ENCODE data around the gene PLA2G4C. TPM values are rescaled to one million over a fixed set of nuclear protein-coding genes. Genes with fewer than 3 reads are reported as not detected.
"Not testable (repeated sequence)": the region's sequence is repeated elsewhere in the genome, so short reads cannot be mapped to it uniquely, and the experiment has no call there.

PLA2G4C gene
- total RNA-seq, 1 donor = 1.9 TPM

DNA sequence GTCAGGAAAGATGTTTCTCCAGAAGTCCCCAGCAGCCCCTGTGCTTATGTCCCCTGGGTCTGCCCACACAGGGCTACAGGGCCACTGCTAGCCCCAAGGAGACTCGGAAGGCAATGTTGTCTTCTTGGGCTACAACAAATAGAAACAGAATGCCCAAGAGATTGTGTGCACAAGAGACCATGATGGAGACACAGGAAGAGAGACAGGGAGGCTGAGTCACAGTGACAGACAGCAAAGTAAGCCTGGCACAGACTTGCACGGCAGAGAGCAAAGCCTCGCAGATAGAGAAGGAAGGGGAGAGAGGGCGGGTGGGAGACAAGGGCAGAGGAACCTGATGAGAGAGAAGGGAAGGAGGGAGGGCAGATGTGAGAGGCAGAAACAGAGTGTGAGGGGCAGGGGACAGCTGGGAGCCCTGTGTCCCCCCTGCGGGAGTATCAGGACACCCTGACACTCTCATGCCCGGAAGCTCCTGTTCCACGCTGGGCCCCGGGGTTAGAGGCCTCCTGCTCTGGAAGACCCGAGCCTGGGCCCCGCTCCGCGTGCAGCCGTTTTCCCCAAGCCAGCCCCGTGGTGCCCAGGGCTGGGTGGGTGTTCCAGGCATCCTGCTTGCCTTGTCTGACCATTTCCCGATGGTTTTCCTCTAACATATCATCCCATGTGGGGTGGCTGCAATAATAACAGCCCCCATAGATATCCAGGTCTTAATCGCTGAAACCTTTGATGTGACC is 2.7 kb upstream of the PLA2G4C start:
- DNase-seq (ENCODE audit: low read depth in 2 of 3, low spot score in 2 of 3) = no peak

DNA sequence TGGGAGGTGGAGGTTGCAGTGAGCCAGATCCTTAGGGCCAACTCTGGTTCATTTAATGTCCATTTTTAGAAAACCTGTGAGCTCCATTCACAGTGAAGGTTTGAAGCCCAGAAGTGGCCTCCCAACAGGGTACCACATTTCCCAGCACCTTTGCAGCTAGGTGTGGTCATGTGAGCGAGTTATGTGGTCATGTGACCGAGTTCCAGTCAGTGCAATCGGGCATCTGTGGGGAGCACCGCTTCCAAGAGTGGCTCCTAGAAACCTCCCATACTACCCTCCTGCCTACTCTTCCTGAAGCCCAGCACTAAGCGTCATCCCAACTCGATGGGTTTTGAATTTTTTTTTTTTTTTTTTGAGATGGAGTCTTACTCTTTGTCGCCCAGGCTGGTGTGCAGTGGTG is 663 bp upstream of the PLA2G4C start:
- no peak for DNase-seq (ENCODE audit: low read depth in 2 of 3, low spot score in 2 of 3)

DNA sequence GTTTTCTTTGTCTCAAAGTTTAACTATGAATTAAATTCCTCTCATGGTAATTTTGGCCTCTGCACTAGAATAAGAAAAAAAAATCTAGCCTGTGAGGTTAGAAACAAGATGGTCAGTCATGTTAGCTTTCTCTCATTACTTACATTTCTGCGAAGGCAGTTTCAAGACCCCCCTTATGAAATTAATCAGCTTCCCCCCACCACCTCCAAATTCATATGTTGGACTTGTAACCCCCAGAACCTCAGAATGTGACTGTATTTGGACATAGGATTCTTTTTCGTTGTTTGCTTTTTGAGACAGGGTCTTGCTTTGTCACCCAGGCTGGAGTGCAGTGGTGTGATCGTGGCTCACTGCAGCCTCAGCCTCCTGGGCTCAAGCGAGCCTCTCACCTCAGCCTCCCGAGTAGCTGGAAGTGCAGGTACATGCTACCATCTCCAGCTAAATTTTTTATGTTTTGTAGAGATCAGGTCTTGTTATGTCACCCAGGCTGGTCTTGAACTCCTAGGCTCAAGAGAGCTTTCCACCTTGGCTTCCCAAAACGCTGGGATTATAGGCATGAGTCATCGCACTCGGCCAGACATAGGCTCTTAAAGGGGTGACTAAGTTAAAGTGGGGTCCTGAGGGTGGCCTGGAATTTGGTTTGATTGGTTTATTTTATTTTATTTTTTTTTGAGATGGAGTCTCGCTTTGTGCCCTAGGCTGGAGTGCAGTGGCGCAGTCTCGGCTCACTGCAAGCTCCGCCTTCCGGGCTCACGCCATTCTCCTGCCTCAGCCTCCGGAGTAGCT is 1.4 kb downstream of the PLA2G4C start:
- DNase-seq (ENCODE audit: low read depth in 2 of 3, low spot score in 2 of 3) = no peak

DNA sequence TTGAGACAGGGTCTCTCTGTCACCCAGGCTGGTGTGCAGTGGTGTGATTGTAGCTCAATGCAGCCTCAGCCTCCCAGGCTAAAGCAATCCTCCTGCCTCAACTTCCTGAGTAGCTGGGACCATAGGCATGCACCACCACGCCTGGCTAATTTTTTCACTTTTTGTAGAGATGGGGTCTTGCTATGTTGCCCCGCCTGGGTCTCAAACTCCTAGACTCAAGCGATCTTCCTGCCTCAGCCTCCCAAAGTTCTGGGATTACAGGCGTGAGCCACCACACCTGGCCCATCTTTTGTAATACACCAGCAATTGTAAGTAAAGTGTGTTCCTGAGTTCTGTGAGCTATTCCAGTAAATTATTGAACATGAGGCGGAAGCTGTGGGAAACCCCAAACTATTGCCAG is 6.7 kb downstream of the PLA2G4C start:
- DNase-seq (ENCODE audit: low read depth in 2 of 3, low spot score in 2 of 3) = no peak

DNA sequence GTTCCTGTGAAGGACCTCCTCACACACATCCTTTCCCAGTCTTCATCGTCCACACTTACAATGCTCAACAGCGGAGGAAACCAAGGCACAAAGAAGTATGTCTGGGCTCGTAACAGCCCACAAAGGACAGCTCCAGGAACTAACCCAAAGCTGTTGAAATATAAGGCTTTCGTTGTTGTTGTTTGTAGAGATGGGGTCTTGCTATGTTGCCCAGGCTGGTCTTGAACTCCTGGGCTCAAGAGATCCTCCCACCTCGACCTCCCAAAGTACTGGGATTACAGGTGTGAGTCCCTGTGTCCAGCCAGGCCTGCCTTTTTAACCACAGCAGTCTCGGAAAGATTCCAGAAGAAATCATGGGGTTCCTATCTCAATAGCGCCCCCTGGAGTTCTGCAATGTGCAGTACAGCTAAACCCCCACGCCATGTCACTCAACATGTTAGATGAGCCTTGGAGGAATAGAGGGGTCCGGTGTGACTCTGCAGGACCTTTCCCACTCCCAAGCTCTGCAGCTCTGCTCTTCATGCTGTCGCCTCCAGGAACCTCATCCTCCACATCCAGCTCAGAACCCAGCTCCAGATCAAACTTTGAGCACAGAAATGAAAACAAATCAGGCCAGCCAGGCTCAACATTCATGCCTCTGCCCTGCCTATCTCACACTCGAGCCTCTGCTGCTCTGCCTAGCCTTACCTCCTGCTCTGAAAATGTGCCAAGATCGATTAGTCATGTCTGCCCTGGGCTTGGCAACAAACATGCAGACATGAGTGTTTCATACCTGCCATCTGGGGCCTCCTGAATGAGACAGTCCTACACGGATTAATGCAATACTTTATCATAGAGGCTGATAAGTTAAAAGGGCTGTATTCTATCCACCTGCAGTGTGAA is 7.5 kb downstream of the PLA2G4C start:
- DNase-seq (ENCODE audit: low read depth in 2 of 3, low spot score in 2 of 3) = peak in 2 of 3 donors; percentile 25 to 56

DNA sequence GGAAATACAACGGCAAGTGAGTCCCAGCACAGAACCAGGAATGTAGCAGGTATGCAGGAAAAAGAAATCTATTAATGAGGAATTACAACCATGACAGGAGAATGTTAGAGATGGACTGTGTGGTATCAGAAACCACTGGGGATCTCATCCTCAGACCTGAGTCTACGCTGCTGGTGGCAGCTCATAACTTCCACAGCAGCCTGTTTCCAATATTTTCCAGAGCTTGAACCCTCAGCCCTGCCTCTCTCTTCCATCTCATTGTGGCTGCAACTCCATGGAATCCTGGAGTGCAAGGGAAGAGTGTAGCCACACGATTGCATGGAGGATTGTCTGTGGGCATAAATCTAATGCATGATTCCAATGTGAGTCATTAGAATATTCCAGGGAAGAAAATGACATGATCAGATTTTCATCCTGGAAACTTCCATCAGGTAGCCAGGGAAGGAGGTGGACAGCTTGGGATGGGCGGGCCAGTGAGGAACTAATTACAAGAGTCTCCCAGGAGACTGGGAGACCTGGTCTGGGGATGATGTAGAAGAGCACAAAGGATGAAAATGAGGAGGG is 14.9 kb downstream of the PLA2G4C start:
- no peak for DNase-seq (ENCODE audit: low read depth in 2 of 3, low spot score in 2 of 3)

DNA sequence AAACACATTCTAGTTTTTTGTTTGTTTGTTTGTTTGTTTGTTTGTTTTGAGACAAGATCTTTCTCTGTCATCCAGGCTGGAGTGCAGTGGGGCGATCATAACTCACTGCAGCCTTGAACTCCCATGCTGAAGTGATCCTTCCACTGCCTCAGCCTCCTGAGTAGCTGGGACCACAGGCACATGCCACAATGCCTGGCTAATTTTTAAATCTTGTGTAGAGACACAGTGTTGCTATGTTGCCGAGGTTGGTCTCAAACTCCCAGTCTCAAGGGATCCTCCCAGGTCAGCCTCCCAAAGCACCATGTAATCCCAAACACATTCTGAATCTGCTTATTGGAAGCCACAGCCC is 15.8 kb downstream of the PLA2G4C start:
- DNase-seq (ENCODE audit: low read depth in 2 of 3, low spot score in 2 of 3) = no peak

DNA sequence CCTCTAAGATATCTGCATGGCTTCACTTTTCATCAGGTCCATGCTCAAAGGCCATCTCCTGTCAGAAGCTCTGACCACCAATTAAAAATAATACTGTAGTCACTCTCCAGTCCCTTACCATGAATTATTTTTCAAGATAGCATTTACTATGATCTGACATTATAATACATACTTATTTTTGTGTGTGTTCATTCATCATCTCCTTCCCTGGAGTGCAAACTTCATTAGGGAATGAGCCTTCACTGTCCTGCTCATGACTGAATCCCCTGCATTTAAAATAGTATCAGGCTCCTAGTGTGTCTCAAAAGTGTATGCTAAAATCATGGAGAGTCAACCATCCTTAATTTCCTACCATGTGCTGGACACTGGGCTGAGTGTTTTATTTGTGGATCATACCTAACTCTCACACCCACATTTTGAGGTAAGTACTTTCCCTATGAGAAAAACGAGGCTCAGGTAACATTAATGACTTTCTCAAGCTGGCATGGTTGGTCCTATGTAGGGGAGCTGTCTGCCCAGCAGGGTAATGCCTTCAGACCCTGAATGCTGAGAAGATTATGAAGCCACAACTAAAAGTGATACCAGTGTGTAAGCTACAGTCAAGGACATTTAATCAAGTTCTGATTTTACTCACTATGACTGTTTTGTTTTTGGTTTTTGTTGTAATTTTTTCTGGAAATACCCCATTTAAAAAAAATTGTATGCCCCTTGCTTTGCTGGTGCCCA is 16.3 kb downstream of the PLA2G4C start:
- DNase-seq (ENCODE audit: low read depth in 2 of 3, low spot score in 2 of 3) = no peak

DNA sequence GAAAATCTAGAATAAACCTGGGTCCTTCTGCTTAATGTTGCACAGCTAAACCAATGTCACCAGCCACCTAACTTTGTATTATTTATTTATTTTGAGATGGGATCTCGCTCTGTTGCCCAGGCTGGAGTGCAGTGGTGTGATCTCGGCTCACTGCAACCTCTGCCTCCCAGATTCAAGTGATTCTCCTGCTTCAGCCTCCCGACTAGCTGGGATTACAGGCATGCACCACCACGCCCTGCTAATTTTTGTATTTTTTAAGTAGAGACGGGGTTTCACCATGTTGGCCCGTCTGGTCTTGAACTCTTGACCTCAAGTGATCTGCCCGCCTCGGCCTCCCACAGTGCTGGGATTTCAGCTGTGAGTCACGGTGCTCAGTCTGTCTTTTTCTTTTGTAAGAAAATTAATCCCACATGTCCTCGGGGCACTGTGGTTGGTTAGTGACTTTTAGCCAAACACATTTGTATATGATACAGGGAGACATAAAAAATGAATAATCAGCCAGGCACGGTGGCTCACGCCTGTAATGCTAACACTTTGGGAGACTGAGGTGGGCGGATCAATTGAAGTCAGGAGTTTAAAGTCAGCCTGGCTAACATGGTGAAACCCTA is 19.4 kb downstream of the PLA2G4C start:
- not testable (repeated sequence) for DNase-seq (ENCODE audit: low read depth in 2 of 3, low spot score in 2 of 3)

DNA sequence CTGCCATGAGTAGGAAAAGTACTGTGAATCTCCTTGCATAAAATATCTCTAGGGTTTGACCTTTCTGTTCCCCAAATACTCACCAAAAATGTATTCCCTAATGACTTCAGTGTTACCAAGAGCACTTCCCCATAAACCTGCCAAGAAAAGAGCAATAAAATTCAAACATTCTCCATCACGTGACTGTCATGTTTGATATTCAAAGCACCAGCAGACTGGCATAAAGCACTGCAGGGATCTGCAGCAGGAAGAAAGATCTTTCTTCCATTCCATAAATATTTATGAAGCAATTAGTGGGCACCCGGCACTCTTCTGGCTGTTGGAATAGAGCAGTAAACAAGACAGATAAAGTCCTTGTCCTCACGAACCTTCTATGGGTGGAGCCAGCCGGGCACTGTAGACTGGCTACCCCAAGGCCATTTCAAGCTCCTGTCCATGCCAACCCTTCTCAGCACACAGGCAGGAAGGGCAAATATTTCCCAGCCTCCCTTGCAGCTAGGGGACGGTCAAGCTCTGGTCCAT is 20.3 kb downstream of the PLA2G4C start:
- no peak for DNase-seq (ENCODE audit: low read depth in 2 of 3, low spot score in 2 of 3)

DNA sequence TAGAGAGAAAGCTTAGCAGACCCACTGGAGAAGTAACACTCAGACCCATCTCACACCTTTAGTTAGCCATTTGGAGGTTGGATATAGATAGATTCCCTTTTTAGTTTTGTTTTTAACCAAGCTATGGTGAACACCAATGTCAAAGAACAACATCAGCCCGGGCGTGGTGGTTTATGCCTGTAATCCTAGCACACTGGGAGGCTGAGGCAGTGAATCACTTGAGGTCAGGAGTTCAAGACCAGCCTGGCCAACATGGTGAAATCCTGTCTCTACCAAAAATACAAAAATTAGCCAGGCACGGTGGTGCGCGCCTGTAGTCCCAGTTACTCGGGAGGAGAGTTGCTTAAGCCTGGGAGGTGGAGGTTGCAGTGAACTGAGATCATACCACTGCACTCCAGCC is 21.6 kb downstream of the PLA2G4C start:
- not testable (repeated sequence) for DNase-seq (ENCODE audit: low read depth in 2 of 3, low spot score in 2 of 3)

DNA sequence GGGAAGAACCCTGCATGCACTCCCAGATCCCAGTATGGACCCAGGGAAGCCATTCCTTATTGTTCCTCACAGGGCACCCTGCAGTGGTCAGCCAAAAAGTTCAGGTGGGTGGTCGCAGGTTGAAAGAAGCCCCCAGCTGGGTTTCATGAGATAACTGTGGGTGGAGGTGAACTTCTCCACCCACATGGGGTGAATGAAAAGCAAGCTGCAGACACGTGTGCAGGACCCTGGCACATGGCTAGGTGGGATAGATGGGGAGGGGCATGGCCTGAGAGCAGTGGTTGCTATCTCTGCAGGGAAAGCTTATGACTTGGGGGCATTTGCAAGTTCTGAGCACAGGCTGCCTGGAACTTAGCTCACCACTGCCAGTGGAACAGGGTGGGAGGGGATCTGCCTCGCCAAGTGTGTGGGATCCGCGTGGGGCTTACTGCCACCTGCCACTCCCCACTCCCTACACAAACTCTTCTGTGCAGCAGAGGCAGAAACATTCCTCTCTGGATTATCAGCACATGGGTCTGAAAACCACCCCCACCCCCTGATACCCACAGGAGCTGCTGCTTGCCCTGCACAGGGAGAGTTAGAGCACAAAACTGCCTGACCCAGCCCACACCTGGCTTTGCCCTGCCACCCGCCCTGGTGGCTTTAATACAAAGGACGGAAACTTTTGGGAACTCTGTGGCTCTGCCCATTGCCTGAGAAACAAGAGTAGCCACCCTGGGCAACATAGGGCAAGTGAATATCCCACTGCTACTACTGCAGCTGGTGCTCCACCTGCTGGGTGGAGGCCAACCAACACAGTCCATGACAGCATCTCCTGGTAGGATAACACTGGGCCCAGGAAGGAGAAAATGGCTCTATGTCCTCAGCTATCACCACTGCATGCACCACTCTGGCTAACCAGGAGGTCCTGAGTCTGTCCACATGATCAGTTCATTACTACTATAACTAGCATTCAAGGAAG is 24.4 kb downstream of the PLA2G4C start:
- no peak for DNase-seq (ENCODE audit: low read depth in 2 of 3, low spot score in 2 of 3)

DNA sequence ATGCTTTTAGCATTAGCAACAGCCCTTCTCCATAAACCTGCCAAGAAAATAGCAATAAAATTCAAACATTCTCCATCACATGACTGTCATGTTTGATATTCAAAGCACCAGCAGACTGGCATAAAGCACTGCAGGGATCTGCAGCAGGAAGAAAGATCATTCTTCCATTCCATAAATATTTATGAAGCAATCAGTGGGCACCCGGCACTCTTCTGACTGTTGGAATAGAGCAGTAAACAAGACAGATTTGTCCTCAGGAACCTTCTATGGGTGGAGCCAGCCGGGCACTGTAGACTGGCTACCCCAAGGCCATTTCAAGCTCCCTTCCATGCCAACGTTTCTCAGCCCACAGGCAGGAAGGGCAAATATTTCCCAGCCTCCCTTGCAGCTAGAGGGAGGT is 25.5 kb downstream of the PLA2G4C start:
- no peak for DNase-seq (ENCODE audit: low read depth in 2 of 3, low spot score in 2 of 3)

DNA sequence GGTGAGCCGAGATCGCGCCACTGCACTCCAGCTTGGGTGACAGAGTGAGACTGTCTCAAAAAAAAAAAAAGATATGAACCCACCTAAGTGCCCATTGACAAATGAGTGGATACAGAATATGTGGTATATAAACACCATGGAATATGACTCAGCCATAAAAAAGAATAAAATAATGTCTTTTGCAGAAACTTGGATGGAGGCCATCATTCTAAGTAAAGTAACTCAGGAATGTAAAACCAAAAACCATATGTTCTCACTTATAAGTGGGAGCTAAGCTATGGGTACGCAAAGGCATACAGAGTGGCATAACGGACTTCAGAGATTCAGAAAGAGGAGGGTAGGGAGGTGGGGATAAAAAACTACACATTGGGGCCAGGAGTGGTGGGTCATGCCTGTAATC is 29.5 kb downstream of the PLA2G4C start:
- DNase-seq (ENCODE audit: low read depth in 2 of 3, low spot score in 2 of 3) = no peak

DNA sequence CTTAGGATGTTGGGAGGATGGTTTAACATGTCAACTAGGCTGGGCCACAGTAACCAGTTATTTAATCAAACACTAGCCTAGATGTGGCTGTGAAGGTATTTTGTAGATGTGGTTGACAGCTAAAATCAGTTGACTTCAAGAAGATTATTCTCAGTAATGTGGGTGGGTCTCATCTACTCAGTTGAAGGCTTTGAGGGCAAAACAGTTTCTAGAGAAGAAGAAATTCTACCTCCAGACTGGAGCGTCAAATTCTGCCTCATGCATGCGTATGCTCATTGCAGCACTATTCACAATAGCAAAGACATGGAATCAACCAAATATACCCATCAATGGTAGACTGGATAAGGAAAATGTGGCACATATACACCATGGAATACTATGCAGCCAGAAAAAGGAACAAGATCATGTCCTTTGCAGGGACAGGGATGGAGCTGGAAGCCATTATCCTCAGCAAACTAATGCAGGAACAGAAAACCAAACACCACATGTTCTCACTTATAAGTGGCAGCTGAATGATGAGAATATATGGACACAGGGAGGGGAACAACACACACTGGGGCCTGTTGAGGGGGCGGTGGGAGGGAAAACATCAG is 40.3 kb downstream of the PLA2G4C start:
- not testable (repeated sequence) for DNase-seq (ENCODE audit: low read depth in 2 of 3, low spot score in 2 of 3)

DNA sequence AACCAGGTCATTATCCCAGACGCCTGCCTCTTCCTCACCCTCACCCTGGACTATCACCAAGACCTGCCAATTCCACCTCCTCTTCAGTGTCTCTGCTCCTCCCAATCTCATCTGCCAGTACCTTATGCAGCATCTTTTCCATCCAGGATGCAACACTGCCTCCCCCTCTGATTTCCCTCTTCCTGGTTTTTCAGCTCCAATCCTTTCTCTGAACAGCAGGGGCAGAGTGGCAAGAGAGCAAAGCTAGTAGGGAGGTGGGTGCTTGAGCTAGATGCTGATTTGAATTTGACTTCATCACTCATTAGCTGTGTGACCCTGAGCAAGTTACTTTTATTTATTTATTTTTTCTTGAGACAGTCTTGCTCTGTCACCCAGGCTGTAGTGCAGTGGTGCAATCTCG is 41.2 kb downstream of the PLA2G4C start:
- DNase-seq (ENCODE audit: low read depth in 2 of 3, low spot score in 2 of 3) = no peak

DNA sequence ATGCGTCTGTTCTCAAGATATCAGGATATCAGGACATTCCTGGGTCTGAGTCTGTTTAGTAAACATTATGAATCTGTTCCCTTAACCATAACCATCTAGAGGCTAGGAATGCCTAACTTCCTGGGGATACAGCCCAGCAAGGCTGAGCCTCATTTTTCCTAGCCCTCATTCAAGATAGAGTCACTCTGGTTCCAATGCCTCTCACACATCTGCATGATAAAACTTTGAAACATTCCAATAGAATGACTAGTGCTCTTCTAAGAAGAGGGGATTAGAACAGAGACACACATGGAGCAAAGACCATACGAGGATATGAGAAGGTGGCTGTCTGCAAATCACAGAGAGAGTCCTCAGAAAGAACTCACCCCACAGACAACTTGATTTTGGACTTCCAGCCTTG is 46.1 kb downstream of the PLA2G4C start:
- no peak for DNase-seq (ENCODE audit: low read depth in 2 of 3, low spot score in 2 of 3)

Data from hematopoietic multipotent progenitor cell (in vitro differentiated cells).